Right lobe of liver (tissue), 4 donors: Measurements from ENCODE around the gene ZMAT3.

Source experiments
- POLR2A ChIP-seq: fragments of 450-650 bp; IDR thresholded peaks from one replicate; pipeline ENCODE4 v1.6.1; 2017; ENCODE audit warnings: antibody characterized with exemption, mild to moderate bottlenecking
- TF ChIP-seq, protein P1 (sequence below), 4 donors: fragments of 200-600 bp in 3 of 4; fragments of 450-650 bp in 1 of 4; IDR thresholded peaks; one replicate each; pipeline versions ENCODE4 v1.5.1 to v1.8.0; 2016 to 2022; ENCODE audit warnings: antibody characterized with exemption in 4 of 4, mild to moderate bottlenecking in 2 of 4
- donor health status: DM: no; HTN: no; CAD: no.
- donor health status: DM: no; HTN: no; CAD: no.
- donor health status: DM: no; HTN: yes; CAD: no.

DNA sequence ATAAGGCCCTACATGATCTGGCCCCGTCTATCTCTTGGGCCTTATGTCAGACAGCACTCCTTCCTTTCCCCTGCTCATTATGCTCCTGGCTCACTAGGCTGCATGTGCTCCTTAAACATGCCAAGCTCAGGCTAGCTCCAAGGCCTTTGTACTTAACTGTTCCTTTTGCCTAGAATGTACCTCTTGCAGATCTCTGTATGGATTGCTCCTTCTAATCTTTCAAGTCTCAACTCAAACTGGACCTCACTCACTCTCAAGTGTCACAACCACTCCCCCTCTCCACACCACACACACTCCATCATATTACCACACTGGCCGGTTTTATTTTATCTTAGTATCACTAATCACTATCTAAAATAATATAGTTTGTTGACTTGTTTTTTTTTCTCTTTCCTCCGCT, 36.4 kb downstream of the ZMAT3 start:
- TF ChIP-seq, protein P1, sequence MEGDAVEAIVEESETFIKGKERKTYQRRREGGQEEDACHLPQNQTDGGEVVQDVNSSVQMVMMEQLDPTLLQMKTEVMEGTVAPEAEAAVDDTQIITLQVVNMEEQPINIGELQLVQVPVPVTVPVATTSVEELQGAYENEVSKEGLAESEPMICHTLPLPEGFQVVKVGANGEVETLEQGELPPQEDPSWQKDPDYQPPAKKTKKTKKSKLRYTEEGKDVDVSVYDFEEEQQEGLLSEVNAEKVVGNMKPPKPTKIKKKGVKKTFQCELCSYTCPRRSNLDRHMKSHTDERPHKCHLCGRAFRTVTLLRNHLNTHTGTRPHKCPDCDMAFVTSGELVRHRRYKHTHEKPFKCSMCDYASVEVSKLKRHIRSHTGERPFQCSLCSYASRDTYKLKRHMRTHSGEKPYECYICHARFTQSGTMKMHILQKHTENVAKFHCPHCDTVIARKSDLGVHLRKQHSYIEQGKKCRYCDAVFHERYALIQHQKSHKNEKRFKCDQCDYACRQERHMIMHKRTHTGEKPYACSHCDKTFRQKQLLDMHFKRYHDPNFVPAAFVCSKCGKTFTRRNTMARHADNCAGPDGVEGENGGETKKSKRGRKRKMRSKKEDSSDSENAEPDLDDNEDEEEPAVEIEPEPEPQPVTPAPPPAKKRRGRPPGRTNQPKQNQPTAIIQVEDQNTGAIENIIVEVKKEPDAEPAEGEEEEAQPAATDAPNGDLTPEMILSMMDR (IDR thresholded peaks at IDR 0.05), result no peak
- TF ChIP-seq POLR2A, result no peak
